Peyer's patch (tissue), 4 donors: ENCODE data around the gene ZBP1. TPM values are rescaled to one million over a fixed set of nuclear protein-coding genes. Genes with fewer than 3 reads are reported as not detected.

ENCODE experiments used
- DNase-seq, 3 donors: peaks; one replicate each; pipeline ENCODE4 v3.0.0-alpha.2; 2017 to 2019
- H3K27ac ChIP-seq, 4 donors: fragments of 200-600 bp; sonication (generic); one replicate each; pipeline ENCODE4 v1.5.1; 2016 to 2019
- H3K27me3 ChIP-seq, 2 donors: fragments of 200-600 bp; sonication (generic); one replicate each; pipeline ENCODE4 v1.5.1; 2019
- H3K36me3 ChIP-seq, 3 donors: fragments of 200-600 bp; sonication (generic); one replicate each; pipeline ENCODE4 v1.5.1; 2016 to 2019
- H3K4me1 ChIP-seq, 4 donors: fragments of 200-600 bp; sonication (generic); one replicate each; pipeline ENCODE4 v1.5.1; 2016 to 2019
- H3K4me3 ChIP-seq, 4 donors: fragments of 200-600 bp; sonication (generic); 1 replicate in 3 of 4; 2 replicates in 1 of 4; pipeline ENCODE4 v1.5.1; 2016 to 2019; ENCODE audit warnings: mild to moderate bottlenecking in 1 of 4
- H3K9me3 ChIP-seq, 4 donors: fragments of 200-600 bp; sonication (generic); one replicate each; pipeline ENCODE4 v1.5.1; 2016 to 2019; ENCODE audit warnings: mild to moderate bottlenecking in 1 of 4
- POLR2A ChIP-seq, 2 donors: fragments of 450-650 bp; IDR thresholded peaks; one replicate each; pipeline ENCODE4 v1.5.1; 2017; ENCODE audit warnings: antibody characterized with exemption in 2 of 2, mild to moderate bottlenecking in 2 of 2, moderate library complexity in 2 of 2
- total RNA-seq, 4 donors: library from RNA; depleted of rRNA; stranded (reverse); fragments of >200 nt; gene quantifications; one replicate each; pipeline ENCODE4 v1.1.0, GENCODE V29; 2016
- TF ChIP-seq, protein P1 (sequence below), 6 experiments: fragments of 450-650 bp in 4 of 6; fragments of 200-600 bp in 2 of 6; sonication (generic) in 1 of 6; IDR thresholded peaks; one replicate each; pipeline ENCODE4 v1.5.1; 2017 to 2019; ENCODE audit warnings: antibody characterized with exemption in 6 of 6, mild to moderate bottlenecking in 3 of 6, moderate library complexity in 1 of 6

The ZBP1 gene
- total RNA-seq, 4 donors from 2014 or later: 2.3 to 14.0 (median 9.8) TPM; not detected in 1

DNA sequence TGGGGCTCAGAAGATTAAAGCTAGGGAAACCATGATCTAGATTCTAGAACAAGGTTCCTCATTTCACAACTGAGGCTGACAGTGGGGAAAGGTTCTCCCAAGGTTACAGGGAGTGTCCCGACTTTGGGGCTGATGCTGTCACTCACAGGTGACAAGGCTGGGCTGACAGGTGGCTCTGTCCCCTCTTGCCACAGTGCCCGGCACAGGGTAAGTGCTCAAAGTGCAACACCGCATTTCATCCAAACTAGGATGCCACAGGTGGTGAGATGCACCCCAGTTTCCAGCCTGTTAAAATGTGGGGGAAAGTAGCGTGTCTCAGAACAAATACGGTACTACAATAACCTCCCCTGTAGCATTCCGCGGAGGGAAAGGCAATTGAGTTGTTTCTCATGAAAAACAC, 7.8 kb downstream of the ZBP1 start:
- Histone ChIP-seq H3K27ac (no peak overlapping the region), H3K27me3 (no peaks in the 10 kb centered on the region), H3K9me3 (no peaks in the 10 kb centered on the region), H3K4me3 (no peak overlapping the region), H3K36me3 (no peaks in the 10 kb centered on the region), H3K4me1 (peaks cover 0 to under 1% (median 0%) of the 10 kb centered on the region in 4 donors)
- no peak for TF ChIP-seq POLR2A (IDR thresholded peaks at IDR 0.05)
- TF ChIP-seq, protein P1, sequence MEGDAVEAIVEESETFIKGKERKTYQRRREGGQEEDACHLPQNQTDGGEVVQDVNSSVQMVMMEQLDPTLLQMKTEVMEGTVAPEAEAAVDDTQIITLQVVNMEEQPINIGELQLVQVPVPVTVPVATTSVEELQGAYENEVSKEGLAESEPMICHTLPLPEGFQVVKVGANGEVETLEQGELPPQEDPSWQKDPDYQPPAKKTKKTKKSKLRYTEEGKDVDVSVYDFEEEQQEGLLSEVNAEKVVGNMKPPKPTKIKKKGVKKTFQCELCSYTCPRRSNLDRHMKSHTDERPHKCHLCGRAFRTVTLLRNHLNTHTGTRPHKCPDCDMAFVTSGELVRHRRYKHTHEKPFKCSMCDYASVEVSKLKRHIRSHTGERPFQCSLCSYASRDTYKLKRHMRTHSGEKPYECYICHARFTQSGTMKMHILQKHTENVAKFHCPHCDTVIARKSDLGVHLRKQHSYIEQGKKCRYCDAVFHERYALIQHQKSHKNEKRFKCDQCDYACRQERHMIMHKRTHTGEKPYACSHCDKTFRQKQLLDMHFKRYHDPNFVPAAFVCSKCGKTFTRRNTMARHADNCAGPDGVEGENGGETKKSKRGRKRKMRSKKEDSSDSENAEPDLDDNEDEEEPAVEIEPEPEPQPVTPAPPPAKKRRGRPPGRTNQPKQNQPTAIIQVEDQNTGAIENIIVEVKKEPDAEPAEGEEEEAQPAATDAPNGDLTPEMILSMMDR (IDR thresholded peaks at IDR 0.05): no peak
- DNase-seq: peak in 1 of 3 donors; percentile 22

DNA sequence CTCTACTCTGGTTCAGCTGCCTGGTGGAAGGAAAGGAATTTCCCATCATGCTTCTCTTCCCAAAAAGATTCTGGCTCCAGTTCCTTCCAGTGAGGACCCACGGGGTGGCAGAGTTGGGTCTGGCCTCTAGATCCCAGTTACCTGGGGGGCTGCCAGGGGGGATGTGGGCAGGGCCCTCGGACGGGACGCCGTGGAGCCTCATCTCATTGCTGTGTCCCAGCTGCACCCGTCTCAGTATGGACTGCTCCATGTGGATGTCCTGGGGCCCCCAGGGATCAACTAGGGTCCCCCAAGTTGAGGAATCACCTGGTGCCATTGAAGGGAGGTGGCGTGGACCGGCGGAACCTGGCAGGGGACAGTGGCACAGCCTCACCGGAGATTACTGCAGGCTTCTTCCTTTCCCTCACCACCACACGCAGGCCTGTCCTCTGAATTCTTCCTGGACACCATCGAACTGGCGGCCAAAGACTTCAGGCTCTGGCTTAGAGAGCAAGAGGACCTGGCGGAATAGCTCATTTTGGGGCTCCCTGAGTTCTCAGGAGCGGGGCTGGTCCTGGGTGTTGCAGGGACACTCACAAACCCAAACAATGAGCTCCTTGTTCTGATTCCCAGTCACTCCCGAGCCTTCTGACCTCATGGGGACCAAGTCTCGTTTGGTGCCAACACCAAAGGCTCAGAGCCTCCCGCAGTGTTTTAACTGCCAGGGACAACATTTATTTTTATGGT, 8.5 kb downstream of the ZBP1 start:
- H3K4me1 ChIP-seq: no peaks in the 10 kb centered on the region
- H3K4me3 ChIP-seq: no peak overlapping the region
- H3K27me3 ChIP-seq: no peaks in the 10 kb centered on the region
- TF ChIP-seq POLR2A (IDR thresholded peaks at IDR 0.05): no peak
- TF ChIP-seq, protein P1 (IDR thresholded peaks at IDR 0.05): no peak
- no peaks in the 10 kb centered on the region for H3K36me3 ChIP-seq
- no peaks in the 10 kb centered on the region for H3K9me3 ChIP-seq
- DNase-seq: peak in 2 of 3 donors; percentile 13 to 23
- no peak overlapping the region for H3K27ac ChIP-seq

DNA sequence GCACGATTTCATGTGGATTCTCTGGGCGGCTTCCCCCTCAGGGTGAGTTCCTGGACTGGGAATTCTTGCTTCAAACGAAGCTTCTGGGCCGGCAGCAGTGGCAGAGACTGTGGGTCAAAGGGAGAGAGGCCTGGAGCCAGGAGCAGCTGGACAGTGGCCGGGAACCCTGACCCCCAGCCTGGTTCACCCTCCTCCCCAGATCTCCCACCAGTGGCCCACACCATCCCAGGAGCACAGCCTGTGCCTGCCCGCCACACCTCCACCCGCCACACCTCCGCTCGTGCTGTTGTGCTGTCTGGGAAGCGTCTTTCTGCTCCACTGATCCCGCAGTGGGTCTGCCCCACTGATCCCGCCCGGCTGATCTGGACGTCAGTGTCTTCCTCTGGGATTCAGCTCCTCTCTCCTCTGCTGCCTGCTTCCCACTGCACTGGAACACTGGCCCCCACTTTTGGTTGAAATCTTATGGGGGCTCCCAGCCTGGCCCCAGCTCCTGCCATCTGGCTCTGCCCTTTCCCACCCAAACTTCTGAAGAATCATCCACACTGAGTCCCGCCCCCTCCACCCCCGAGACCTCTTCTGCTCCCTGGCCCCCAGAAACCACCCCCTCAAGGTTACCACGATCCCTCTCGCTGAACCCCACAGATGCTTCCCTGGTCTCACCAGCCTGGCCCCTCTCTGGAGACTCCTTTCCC, 9.8 kb downstream of the ZBP1 start:
- DNase-seq: peak in 2 of 3 donors; percentile 36 to 45
- Histone ChIP-seq H3K36me3 (no peaks in the 10 kb centered on the region), H3K4me3 (no peak overlapping the region), H3K27me3 (no peaks in the 10 kb centered on the region), H3K27ac (no peak overlapping the region), H3K4me1 (peaks cover 0 to 5% (median 0%) of the 10 kb centered on the region in 4 donors), H3K9me3 (no peaks in the 10 kb centered on the region)
- TF ChIP-seq, protein P1 (IDR thresholded peaks at IDR 0.05): no peak
- TF ChIP-seq POLR2A (IDR thresholded peaks at IDR 0.05): no peak

DNA sequence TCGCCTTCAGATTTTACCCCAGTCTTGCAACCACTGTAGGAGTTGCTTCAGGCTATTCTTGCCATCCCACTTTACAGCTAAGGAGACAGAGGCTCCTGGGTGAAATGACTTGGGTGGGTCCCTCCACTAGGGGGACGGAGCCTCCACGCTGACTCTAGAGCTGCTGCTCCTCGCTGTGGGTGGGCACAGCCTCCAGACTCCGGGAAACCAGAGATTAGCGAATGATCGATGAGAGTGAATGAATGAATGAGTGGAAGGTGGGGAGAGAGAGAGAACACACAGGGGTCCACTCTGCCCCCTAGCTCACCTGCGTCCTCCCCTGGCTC, 10.4 kb downstream of the ZBP1 start:
- H3K36me3 ChIP-seq: no peaks in the 10 kb centered on the region
- peaks cover 0 to 11% (median 0%) of the 10 kb centered on the region in 4 donors for H3K4me1 ChIP-seq
- TF ChIP-seq POLR2A (IDR thresholded peaks at IDR 0.05): no peak
- TF ChIP-seq, protein P1 (IDR thresholded peaks at IDR 0.05): no peak
- no peak overlapping the region for H3K27ac ChIP-seq
- no peak overlapping the region for H3K4me3 ChIP-seq
- no peaks in the 10 kb centered on the region for H3K27me3 ChIP-seq
- peak in 1 of 3 donors; percentile 19 for DNase-seq
- H3K9me3 ChIP-seq: no peaks in the 10 kb centered on the region

DNA sequence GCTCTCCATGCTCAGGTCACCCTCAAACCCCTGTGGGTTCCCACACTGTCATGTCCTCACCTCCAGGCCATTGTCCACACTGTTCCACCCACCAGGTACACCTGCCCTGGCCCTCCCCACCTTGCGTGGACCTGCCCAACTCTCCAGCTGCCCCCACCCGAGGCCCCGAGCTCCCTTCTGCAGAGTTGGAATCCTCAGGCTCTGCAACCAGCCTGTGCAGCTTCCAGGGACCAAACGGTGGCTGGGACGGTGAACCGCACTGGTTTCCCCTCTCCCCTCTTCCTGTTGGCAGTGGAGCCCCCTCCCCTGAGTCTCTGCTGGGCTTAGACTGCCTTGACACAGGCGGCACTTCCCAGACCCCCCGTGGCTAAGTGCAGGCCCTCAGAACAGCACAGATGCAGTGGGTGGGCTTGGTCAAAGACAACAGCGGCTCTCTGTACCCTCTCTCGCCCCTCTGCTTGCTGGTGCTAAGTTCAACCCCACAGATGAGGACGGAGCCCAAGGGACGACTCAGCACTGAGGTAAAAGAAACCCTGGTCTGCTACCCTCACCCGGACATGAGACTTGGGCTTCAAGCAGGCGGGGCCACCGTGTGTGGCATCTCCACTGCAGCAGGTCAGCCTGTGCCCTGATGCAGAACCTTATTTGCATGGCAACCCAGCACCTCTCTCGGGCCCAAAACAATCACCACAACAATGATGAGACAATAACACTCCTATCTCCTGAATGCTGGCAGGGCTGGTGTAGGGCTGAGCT, 11.0 kb downstream of the ZBP1 start:
- Histone ChIP-seq H3K4me3 (no peak overlapping the region), H3K27ac (no peak overlapping the region), H3K27me3 (no peaks in the 10 kb centered on the region), H3K36me3 (no peaks in the 10 kb centered on the region), H3K4me1 (peaks cover 0 to 16% (median 0%) of the 10 kb centered on the region in 4 donors), H3K9me3 (no peaks in the 10 kb centered on the region)
- no peak for TF ChIP-seq POLR2A (IDR thresholded peaks at IDR 0.05)
- TF ChIP-seq, protein P1 (IDR thresholded peaks at IDR 0.05): no peak
- peak in 2 of 3 donors; percentile 31 to 37 for DNase-seq
